Measurements from ENCODE around the gene NIPSNAP2.
"Not testable (repeated sequence)": the region's sequence is repeated elsewhere in the genome, so short reads cannot be mapped to it uniquely, and the experiment has no call there.

Gene NIPSNAP2

GRCh38 chr7:55964261-55965099 lies at the start of gene NIPSNAP2:
Gene NIPSNAP2 (plus strand): TSS chr7:55964585. CDS start chr7:55964610, 25 bp downstream.
- DNase-seq (ENCODE audit: low spot score) = peak; percentile 77

- DNase-seq (ENCODE audit: low spot score) = no peak
Measured at GRCh38 chr7:55917771-55918170, 46.6 kb upstream of the NIPSNAP2 start.

DNA sequence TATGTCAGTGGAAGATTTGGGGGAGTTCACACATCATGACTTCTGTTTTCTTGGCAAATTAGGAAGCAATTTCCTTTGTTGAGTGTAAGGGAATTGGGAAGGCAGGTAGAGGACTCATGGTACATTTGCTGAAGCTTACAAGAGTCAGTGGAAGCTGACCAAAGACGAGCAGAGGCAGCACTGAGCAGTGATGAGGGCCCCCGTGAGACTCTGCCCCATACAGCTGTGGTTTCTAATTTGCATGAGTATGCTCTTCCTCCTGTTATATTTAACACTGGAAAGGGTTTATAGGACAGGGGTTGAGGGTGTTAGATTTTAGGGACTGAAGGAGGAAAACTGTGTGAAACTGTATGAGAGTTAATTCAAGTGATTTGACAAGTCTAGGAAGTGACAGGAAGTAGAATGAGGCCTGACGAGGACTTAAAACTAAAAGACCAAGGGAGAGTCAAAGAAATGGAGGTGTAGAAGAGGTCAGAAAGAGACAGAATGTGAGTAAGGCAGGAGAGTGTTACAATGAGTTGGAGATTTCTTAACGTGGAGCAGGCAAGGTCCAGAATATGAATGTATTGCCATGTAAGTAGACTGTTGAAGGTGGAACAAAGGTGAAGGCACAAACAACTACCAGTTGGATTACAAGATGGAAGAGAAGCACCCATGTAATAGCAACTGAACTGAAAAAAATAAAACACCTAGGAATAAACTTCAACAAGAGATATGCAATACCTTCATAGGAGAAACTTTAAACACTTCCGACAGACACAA lies 36.2 kb upstream of the NIPSNAP2 start:
- no peak for DNase-seq (ENCODE audit: low spot score)

DNA sequence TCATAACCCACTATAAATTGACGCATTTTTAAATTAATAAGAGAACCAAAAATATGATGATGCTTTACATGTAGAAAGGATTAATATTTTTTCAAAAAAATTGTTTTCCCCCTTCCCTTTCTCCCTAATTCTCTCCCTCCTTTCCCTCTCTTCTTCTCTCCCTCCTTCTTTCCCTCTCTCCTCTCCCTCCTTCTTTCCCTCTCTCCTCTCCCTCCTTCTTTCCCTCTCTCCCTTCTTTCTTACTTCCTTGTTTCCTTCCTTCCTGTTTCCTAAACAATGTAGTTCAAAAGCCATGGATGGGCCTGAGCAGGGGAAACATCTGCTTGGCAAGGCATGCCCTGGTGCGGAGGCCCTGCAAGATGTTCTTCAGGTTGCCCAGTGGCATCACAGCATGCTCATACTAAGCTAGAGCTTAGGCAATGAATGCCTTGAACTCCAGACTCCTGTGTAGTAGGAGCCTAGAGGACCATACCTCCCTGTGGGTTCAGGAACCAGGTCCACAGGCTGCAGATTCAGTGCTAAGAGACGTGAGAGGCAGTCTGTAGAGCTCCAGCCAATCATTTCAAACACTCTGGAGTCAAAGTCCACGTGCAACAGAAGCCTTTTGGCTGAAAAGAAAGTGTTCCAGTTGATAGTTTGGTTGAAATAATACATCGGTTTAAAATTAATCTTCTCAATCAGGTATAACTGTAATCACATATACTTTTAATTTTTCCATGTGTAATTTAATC lies 32.8 kb upstream of the NIPSNAP2 start:
- no peak for DNase-seq (ENCODE audit: low spot score)

- no peak for DNase-seq (ENCODE audit: low spot score)
Measured at GRCh38 chr7:55939514-55940123, 24.8 kb upstream of the NIPSNAP2 start.

- no peak for DNase-seq (ENCODE audit: low spot score)
Measured at GRCh38 chr7:55946545-55946944, 17.8 kb upstream of the NIPSNAP2 start.

GRCh38 chr7:55951637-55952351 lies 12.6 kb upstream of the NIPSNAP2 start, which contains the start of gene MRPS17:
Gene MRPS17 (plus strand): TSS chr7:55951877. CDS start chr7:55953196, 1,319 bp downstream.
- DNase-seq (ENCODE audit: low spot score) = peak; percentile 79

DNA sequence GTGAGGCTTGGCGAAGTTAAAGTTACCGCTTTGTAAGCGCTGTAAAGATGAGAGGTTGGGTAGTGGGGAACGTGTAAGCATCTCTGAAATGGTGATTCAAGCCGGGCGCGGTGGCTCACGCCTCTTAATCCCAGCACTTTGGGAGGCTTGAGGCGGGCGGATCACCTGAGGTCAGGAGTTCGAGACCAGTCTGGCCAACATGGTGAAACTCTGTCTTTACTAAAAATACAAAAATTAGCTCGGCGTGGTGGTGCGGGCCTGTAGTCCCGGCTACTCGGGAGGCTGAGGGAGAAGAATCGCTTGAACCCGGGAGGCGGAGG lies 12.1 kb upstream of the NIPSNAP2 start:
- not testable (repeated sequence) for DNase-seq (ENCODE audit: low spot score)

- no peak for DNase-seq (ENCODE audit: low spot score)
Measured at GRCh38 chr7:55953707-55954475, 10.5 kb upstream of the NIPSNAP2 start.

DNA sequence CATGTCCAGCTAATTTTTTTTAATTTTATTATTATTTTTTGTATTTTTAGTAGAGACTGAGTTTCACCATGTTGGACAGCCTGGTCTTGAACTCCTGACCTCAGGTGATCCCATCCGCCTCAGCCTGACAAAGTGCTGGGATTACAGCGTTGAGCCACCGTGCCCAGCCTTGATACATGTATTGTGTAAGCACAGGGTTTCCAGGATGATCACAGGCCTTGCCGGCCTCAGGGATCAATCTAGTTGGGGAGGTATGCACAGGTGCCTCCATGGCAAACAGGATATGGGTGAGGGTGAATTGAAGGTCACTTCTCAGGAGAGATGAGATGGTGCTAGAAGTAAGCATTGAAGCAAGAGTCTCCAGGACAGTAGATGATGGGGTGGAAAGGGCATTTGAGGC lies 7.2 kb upstream of the NIPSNAP2 start:
- no peak for DNase-seq (ENCODE audit: low spot score)

DNA sequence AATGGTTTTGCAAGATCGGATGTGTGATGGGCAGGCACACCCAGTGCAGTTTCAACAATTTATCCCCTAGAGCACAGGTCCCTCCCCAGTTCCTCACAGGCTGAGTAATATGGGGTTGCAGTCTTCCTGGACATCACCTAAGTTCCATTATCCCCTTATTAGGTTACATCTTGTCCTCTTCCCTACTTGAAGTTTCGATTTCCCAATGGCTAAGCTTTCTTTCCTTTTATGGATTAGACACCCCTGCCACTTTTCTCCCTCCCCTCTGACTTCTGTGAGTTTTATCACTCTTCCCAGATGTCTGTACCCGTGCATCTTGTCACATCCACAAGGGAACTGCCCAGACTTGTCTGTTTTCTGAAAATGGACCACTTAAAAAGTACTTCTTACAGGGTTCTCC lies 2.4 kb upstream of the NIPSNAP2 start:
- no peak for DNase-seq (ENCODE audit: low spot score)

GRCh38 chr7:55963584-55964168 lies 709 bp upstream of the NIPSNAP2 start:
- DNase-seq (ENCODE audit: low spot score) = no peak

- DNase-seq (ENCODE audit: low spot score) = no peak
Measured at GRCh38 chr7:55965100-55965470, 700 bp downstream of the NIPSNAP2 start.

DNA sequence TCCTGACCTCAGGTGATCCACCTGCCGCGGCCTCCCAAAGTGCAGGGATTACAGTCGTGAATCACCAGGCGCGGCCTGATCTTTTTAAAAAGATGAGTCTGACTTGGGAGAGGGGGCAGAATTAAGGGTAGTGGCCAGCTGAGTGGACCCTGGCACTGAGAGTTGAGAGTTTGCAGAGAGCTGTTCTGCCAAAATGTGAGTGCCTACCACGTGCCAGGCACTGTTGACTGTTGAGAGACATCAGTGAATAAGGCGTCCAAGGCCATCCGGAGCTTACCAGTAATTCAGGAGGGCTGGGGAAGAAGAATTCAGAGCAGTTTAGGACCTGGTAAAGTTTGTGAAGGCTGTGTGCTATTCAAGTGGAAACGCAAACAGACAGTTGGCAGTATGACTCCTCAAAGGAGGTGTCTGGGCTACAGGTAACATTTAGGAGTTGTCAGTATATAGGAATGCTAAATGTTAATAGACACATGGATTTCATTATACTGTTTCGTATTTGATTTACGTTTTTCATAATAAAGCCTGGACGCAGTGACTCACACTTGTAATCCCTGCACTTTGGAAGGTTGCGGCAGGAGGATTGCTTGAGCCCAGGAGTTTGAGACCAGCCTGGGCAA lies 1.5 kb downstream of the NIPSNAP2 start:
- DNase-seq (ENCODE audit: low spot score) = peak; percentile 31

- DNase-seq (ENCODE audit: low spot score) = no peak
Measured at GRCh38 chr7:55966851-55967250, 2.5 kb downstream of the NIPSNAP2 start.

DNA sequence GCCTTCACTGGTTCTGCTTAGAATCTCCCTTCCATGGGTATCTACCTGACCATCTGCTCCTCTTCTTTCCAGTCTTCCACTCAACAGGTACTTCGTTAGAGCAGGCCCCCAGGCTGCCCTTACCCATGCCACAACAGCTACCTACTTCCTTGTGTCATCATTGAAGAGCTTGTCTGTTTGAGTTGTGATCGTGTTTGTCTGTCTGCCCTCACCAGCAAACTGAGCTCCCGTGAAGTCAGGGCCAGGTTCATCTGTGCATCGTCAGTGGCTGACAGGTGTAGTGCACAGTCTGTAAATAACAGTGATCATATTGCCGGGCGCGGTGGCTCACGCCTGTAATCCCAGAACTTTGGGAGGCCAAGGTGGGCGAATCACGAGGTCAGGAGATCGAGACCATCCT lies 5.0 kb downstream of the NIPSNAP2 start:
- no peak for DNase-seq (ENCODE audit: low spot score)

- DNase-seq (ENCODE audit: low spot score) = no peak
Measured at GRCh38 chr7:55970561-55970960, 6.2 kb downstream of the NIPSNAP2 start.

DNA sequence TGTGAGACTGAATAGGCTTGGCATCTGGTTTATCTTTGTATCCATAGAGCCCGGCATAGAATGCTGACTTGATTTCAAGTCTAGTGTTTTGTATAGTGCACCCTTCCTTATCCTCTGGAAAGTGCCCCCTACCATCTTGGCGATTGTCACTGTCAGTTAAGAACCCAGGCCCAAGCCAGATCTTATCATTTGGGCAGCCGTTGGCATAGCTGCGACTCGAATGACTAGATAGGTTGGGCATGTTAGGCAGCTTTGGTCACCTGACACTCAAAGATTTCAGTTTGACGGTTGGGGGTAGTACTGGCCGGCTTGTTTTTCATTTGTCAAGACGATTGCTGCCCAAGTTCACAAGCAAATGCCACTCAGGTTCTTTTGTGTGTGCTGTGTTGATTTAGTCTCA lies 6.6 kb downstream of the NIPSNAP2 start:
- DNase-seq (ENCODE audit: low spot score) = no peak

DNA sequence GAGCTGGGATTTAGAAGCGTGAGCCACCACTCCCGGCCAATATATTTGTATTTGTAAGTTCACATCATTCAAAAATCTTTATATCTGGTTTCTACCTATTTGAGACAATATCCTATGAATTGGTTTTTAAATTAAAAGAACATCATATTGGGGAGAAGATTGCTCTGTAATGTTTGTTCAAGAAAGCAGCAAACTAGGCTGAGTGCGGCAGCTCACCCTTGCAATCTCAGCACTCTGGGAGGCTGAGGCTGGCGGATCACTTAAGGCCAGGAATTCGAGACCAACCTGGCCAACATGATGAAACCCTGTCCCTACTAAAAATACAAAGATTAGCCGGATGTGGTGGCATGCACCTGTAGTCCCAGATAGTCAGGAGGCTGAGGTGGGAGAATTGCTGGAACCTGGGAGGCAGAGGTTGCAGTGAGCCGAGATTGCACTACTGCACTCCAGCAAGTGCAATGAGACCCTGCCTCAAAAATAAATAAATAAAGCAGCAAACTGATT lies 9.4 kb downstream of the NIPSNAP2 start:
- DNase-seq (ENCODE audit: low spot score) = no peak

All from globus pallidus (tissue), 1 donor.